Fibroblast of the aortic adventitia (primary cell): ENCODE data around the gene DCP1B. TPM values are rescaled to one million over a fixed set of nuclear protein-coding genes. Genes with fewer than 3 reads are reported as not detected.

Source experiments
- DNase-seq: peaks from one replicate; pipeline ENCODE4 v3.0.0-alpha.2; 2010; ENCODE audit warnings: low read depth
- H3K4me3 ChIP-seq: 2 replicates; pipeline ENCODE4 v1.5.1; 2011; ENCODE audit warnings: low read depth, mild to moderate bottlenecking, control low read depth, low read length, moderate library complexity
- CTCF ChIP-seq: IDR thresholded peaks from 2 replicates; pipeline ENCODE4 v1.5.1; 2011; ENCODE audit warnings: mild to moderate bottlenecking, low read length, control low read depth, inconsistent platforms; ENCODE audit not compliant: insufficient read depth
- total RNA-seq: library from RNA; depleted of rRNA; stranded (reverse); fragments of >200 nt; gene quantifications from 2 replicates; pipeline ENCODE4 v1.2.3, GENCODE V29; 2012; ENCODE audit warnings: low replicate concordance

DCP1B gene
- total RNA-seq, 1 donor = 23.5 TPM

GRCh38 chr12:2034633-2035430, 30.6 kb upstream of the DCP1B start:
- TF ChIP-seq CTCF = peak; percentile 81
- DNase-seq = peak; percentile 68
- peak overlapping the region; percentile 56 for H3K4me3 ChIP-seq

GRCh38 chr12:2032506-2032905, 28.2 kb upstream of the DCP1B start:
- no peak for TF ChIP-seq CTCF
- no peak for DNase-seq
- no peak overlapping the region for H3K4me3 ChIP-seq

- TF ChIP-seq CTCF = no peak
- H3K4me3 ChIP-seq = no peak overlapping the region
- DNase-seq = no peak
Observed at GRCh38 chr12:2029851-2030250, 25.6 kb upstream of the DCP1B start.

GRCh38 chr12:2027351-2027750, 23.1 kb upstream of the DCP1B start:
- H3K4me3 ChIP-seq = no peak overlapping the region
- TF ChIP-seq CTCF = no peak
- peak; percentile 59 for DNase-seq

- no peak for TF ChIP-seq CTCF
- H3K4me3 ChIP-seq = no peak overlapping the region
Observed at GRCh38 chr12:2023365-2023764, 19.1 kb upstream of the DCP1B start.

GRCh38 chr12:2020511-2020910, 16.3 kb upstream of the DCP1B start:
- no peak overlapping the region for H3K4me3 ChIP-seq
- no peak for DNase-seq
- no peak for TF ChIP-seq CTCF

More at GRCh38 chr12:2023365-2023764, 19.1 kb upstream of the DCP1B start:
- DNase-seq = no peak
